ENCODE results near the gene EDN1. TPM values are rescaled to one million over a fixed set of nuclear protein-coding genes. Genes with fewer than 3 reads are reported as not detected.

The EDN1 gene
- total and polyA plus RNA-seq, 10 of the 15 experiments (the other 5 are each of a cell fraction or from before 2014, with no cell fraction given) = 2.0 to 6.6 (median 3.1) TPM

- WGBS (ENCODE audit: insufficient coverage, insufficient replicate concordance, low lambda C conversion rate, missing lambda C conversion rate) = 0% methylated on average over 1 of the region's 1 CpG
- Histone ChIP-seq H3K36me3 (ENCODE audit: control insufficient read depth in 2 of 2, insufficient read depth in 2 of 2, low read length in 1 of 2) (no peaks in the 10 kb centered on the region), H3K27me3 (replicated peaks in 1 of 2; ENCODE audit: control insufficient read depth in 2 of 2, insufficient read depth in 2 of 2, low read length in 1 of 2) (no peaks in the 10 kb centered on the region), H3K4me3 (no peak overlapping the region), H3K4me1 (ENCODE audit: control insufficient read depth, insufficient read depth, low read length) (no peaks in the 10 kb centered on the region), H3K27ac (ENCODE audit: control insufficient read depth, insufficient read depth) (no peak overlapping the region), H3K4me2 (ENCODE audit: control insufficient read depth, insufficient read depth) (no peak overlapping the region), H3K9ac (ENCODE audit: control insufficient read depth, insufficient read depth, low read length) (no peak overlapping the region), H4K20me1 (ENCODE audit: control insufficient read depth, insufficient read depth) (no peaks in the 10 kb centered on the region), H2AFZ (ENCODE audit: control insufficient read depth, low read depth, low read length) (no peak overlapping the region), H3K9me3 (replicated peaks; ENCODE audit: control insufficient read depth, insufficient read depth, low read length) (no peaks in the 10 kb centered on the region), H3K79me2 (ENCODE audit: control insufficient read depth, insufficient read depth, low read length) (no peaks in the 10 kb centered on the region)
- no peak for TF ChIP-seq RAD51 (IDR thresholded peaks at IDR 0.05)
- ATAC-seq = no peak
- ChIA-PET RAD21 (ENCODE audit: unreplicated experiment) (interaction anchor here (1.0 to 1.1 kb wide), 2 partner anchors 11 to 41 kb away, joined by 3 read pairs; no protein-coding TSS in a partner anchor), CTCF (no interaction called here), POLR2A (no interaction called here), SMC1A (ENCODE audit: uncharacterized antibody, unreplicated experiment) (interaction anchor here (0.7 to 1.5 kb wide), 7 partner anchors 11 to 357 kb away, joined by 3 read pairs; partner anchors contain the start of gene EDN1)
- intact Hi-C loops (cut with micrococcal nuclease; ENCODE audit: unreplicated experiment) = no loop called here
- in situ Hi-C loops (cut with MboI) = no loop called here
- no peak for FAIRE-seq
- DNase-seq (ENCODE audit: low read depth, low spot score) = no peak
- BruUV-seq (replicated peaks) = no TSS peak
Measured at GRCh38 chr6:12245360-12245759, 44.8 kb upstream of the EDN1 start.

GRCh38 chr6:12245763-12246718 is 44.1 kb upstream of the EDN1 start:
- SMC1A ChIA-PET (ENCODE audit: uncharacterized antibody, unreplicated experiment) = interaction anchor here (0.7 to 1.5 kb wide), 6 partner anchors 12 to 90 kb away, joined by 3 read pairs; partner anchors contain the start of gene EDN1

More at GRCh38 chr6:12245763-12246718, 44.1 kb upstream of the EDN1 start:
- no peak overlapping the region for H3K4me3 ChIP-seq
- no peaks in the 10 kb centered on the region for H4K20me1 ChIP-seq (ENCODE audit: control insufficient read depth, insufficient read depth)
- no peaks in the 10 kb centered on the region for H3K27me3 ChIP-seq (replicated peaks in 1 of 2; ENCODE audit: control insufficient read depth in 2 of 2, insufficient read depth in 2 of 2, low read length in 1 of 2)
- intact Hi-C loops (cut with micrococcal nuclease; ENCODE audit: unreplicated experiment) (no loop called here), in situ Hi-C loops (cut with MboI) (no loop called here)
- ChIA-PET CTCF (interaction anchor here (0.9 kb wide), 1 partner anchor 74 kb away, joined by 3 read pairs; no protein-coding TSS in a partner anchor), RAD21 (ENCODE audit: unreplicated experiment) (interaction anchor here (0.9 to 1.1 kb wide), 3 partner anchors 12 to 556 kb away, joined by 3 read pairs; no protein-coding TSS in a partner anchor), POLR2A (interaction anchor here (0.6 kb wide), 1 partner anchor 17 kb away, joined by 4 read pairs; no protein-coding TSS in a partner anchor)
- no peak overlapping the region for H3K27ac ChIP-seq (ENCODE audit: control insufficient read depth, insufficient read depth)
- 58% methylated on average over 6 of the region's 6 CpGs for WGBS (ENCODE audit: insufficient coverage, insufficient replicate concordance, low lambda C conversion rate, missing lambda C conversion rate)
- FAIRE-seq = no peak
- TF ChIP-seq ZNF24 (IDR thresholded peaks at IDR 0.05) (no peak), POU2F2 (IDR thresholded peaks at IDR 0.05; ENCODE audit: borderline replicate concordance, low read depth, low read length) (no peak), NFYA (IDR thresholded peaks at IDR 0.05; ENCODE audit: borderline replicate concordance, low read depth, low read length) (no peak), CREM (IDR thresholded peaks at IDR 0.05; ENCODE audit: low read depth) (no peak), REST (IDR thresholded peaks at IDR 0.05; ENCODE audit: low read depth, low read length) (no peak), TCF7 (IDR thresholded peaks at IDR 0.05; ENCODE audit: borderline replicate concordance) (no peak), MEF2A (IDR thresholded peaks at IDR 0.05; ENCODE audit: insufficient read depth, low read depth, low read length) (no peak)
- TF ChIP-seq, protein P1, sequence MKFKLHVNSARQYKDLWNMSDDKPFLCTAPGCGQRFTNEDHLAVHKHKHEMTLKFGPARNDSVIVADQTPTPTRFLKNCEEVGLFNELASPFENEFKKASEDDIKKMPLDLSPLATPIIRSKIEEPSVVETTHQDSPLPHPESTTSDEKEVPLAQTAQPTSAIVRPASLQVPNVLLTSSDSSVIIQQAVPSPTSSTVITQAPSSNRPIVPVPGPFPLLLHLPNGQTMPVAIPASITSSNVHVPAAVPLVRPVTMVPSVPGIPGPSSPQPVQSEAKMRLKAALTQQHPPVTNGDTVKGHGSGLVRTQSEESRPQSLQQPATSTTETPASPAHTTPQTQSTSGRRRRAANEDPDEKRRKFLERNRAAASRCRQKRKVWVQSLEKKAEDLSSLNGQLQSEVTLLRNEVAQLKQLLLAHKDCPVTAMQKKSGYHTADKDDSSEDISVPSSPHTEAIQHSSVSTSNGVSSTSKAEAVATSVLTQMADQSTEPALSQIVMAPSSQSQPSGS (IDR thresholded peaks at IDR 0.05; ENCODE audit: low read length) = no peak
- BruUV-seq (replicated peaks) = no TSS peak
- DNase-seq (ENCODE audit: low read depth, low spot score) = no peak
- no peak overlapping the region for H3K9ac ChIP-seq (ENCODE audit: control insufficient read depth, insufficient read depth, low read length)
- H3K4me1 ChIP-seq (ENCODE audit: control insufficient read depth, insufficient read depth, low read length) = no peaks in the 10 kb centered on the region
- H3K79me2 ChIP-seq (ENCODE audit: control insufficient read depth, insufficient read depth, low read length) = no peaks in the 10 kb centered on the region
- H3K4me2 ChIP-seq (ENCODE audit: control insufficient read depth, insufficient read depth) = no peak overlapping the region
- no peak for ATAC-seq
- no peak overlapping the region for H2AFZ ChIP-seq (ENCODE audit: control insufficient read depth, low read depth, low read length)
- no peaks in the 10 kb centered on the region for H3K9me3 ChIP-seq (replicated peaks; ENCODE audit: control insufficient read depth, insufficient read depth, low read length)
- H3K36me3 ChIP-seq (ENCODE audit: control insufficient read depth in 2 of 2, insufficient read depth in 2 of 2, low read length in 1 of 2) = no peaks in the 10 kb centered on the region
